Stimulated activated effector memory CD8-positive, alpha-beta T cell treated with anti-CD3 and anti-CD28 coated beads, Interleukin-12 subunit alpha, Interleukin-12 subunit beta, amount 100 ng/mL, for 72 hours (primary cell): ENCODE results near the gene MAGEB16.

Source experiments
- ATAC-seq: fragments of 150-1000 bp; cut with Tn5 transposase; 2 replicates; pipeline ENCODE4 v1.10.0; 2021
- DNase-seq, 2 donors: peaks; one replicate each; pipeline ENCODE4 v3.0.0; 2021 to 2022; ENCODE audit warnings: low spot score in 2 of 2
- H3K27ac Mint-ChIP-seq: one replicate; pipeline ENCODE4 v1.8.0; 2022; ENCODE audit warnings: mild to moderate bottlenecking, mixed read lengths
- H3K36me3 Mint-ChIP-seq: one replicate; pipeline ENCODE4 v1.8.0; 2022; ENCODE audit warnings: mild to moderate bottlenecking, mixed read lengths
- H3K4me1 Mint-ChIP-seq: one replicate; pipeline ENCODE4 v1.8.0; 2022; ENCODE audit warnings: mixed read lengths
- H3K4me3 Mint-ChIP-seq: one replicate; pipeline ENCODE4 v1.8.0; 2022; ENCODE audit warnings: mild to moderate bottlenecking, mixed read lengths
- H3K9me3 Mint-ChIP-seq: one replicate; pipeline ENCODE4 v1.8.0; 2022; ENCODE audit warnings: mixed read lengths

The MAGEB16 gene

GRCh38 chrX:35798042-35798441, at the start of gene MAGEB16:
Gene MAGEB16, plus strand, starts transcription at chrX:35798342. Its CDS starts 3,855 bp downstream, at chrX:35802197.
- Mint-ChIP-seq H3K9me3 (no peaks in the 10 kb centered on the region), H3K4me3 (no peak within 1 kb of the TSS), H3K27ac (no peak within 1 kb of the TSS), H3K36me3 (no peaks in the 10 kb centered on the region), H3K4me1 (no peaks in the 10 kb centered on the region)
- no peak for DNase-seq
- no peak for ATAC-seq

- ATAC-seq = no peak
- no peaks in the 10 kb centered on the region for H3K36me3 Mint-ChIP-seq
Observed at GRCh38 chrX:35773958-35774564, 24.1 kb upstream of the MAGEB16 start.

GRCh38 chrX:35785075-35785474, 13.1 kb upstream of the MAGEB16 start:
- H3K27ac Mint-ChIP-seq = no peak overlapping the region
- ATAC-seq (no peak), DNase-seq (no peak)
- H3K4me3 Mint-ChIP-seq = no peak overlapping the region
- no peaks in the 10 kb centered on the region for H3K36me3 Mint-ChIP-seq
- H3K9me3 Mint-ChIP-seq = no peaks in the 10 kb centered on the region
- H3K4me1 Mint-ChIP-seq = no peaks in the 10 kb centered on the region

More at GRCh38 chrX:35773958-35774564, 24.1 kb upstream of the MAGEB16 start:
- Mint-ChIP-seq H3K4me3 (no peak overlapping the region), H3K9me3 (no peaks in the 10 kb centered on the region), H3K27ac (no peak overlapping the region), H3K4me1 (no peaks in the 10 kb centered on the region)
- DNase-seq = no peak

GRCh38 chrX:35786271-35786670, 11.9 kb upstream of the MAGEB16 start:
- Mint-ChIP-seq H3K9me3 (no peaks in the 10 kb centered on the region), H3K27ac (no peak overlapping the region), H3K36me3 (no peaks in the 10 kb centered on the region), H3K4me3 (no peak overlapping the region), H3K4me1 (no peaks in the 10 kb centered on the region)
- DNase-seq (no peak), ATAC-seq (no peak)

DNA sequence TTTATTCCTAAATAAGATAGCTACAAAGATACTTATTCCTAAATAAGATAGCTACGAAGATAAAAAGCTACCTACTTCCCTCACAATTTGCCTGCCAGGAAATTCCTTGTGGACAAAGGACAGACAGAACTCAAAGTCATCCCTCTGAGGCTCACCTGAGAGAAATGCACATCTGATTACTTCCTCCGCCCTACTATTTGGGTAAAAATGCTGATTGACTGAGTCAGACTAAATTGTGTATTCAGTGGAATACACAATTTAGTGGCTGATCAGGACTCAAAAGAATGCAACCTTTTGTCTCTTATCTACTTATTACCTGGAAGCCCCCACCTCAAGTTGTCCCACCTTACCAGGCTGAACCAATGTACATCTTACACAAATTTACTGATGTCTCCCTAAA, 10.3 kb upstream of the MAGEB16 start:
- ATAC-seq (no peak), DNase-seq (no peak)
- Mint-ChIP-seq H3K36me3 (no peaks in the 10 kb centered on the region), H3K4me1 (no peaks in the 10 kb centered on the region), H3K4me3 (no peak overlapping the region), H3K9me3 (no peaks in the 10 kb centered on the region), H3K27ac (no peak overlapping the region)

- no peaks in the 10 kb centered on the region for H3K4me1 Mint-ChIP-seq
- H3K4me3 Mint-ChIP-seq = no peak overlapping the region
- DNase-seq (no peak), ATAC-seq (no peak)
- no peaks in the 10 kb centered on the region for H3K36me3 Mint-ChIP-seq
- no peaks in the 10 kb centered on the region for H3K9me3 Mint-ChIP-seq
- no peak overlapping the region for H3K27ac Mint-ChIP-seq
Observed at GRCh38 chrX:35800474-35800873, 2.3 kb downstream of the MAGEB16 start.

- Mint-ChIP-seq H3K4me1 (no peaks in the 10 kb centered on the region), H3K27ac (no peak overlapping the region), H3K4me3 (no peak overlapping the region), H3K36me3 (no peaks in the 10 kb centered on the region), H3K9me3 (peaks cover 7% of the 10 kb centered on the region)
- DNase-seq (no peak), ATAC-seq (no peak)
Observed at GRCh38 chrX:35809781-35810180, 11.6 kb downstream of the MAGEB16 start.

GRCh38 chrX:35819241-35819640, 21.1 kb downstream of the MAGEB16 start:
- no peaks in the 10 kb centered on the region for H3K36me3 Mint-ChIP-seq
- no peak for ATAC-seq

GRCh38 chrX:35826503-35826902, 28.4 kb downstream of the MAGEB16 start:
- no peaks in the 10 kb centered on the region for H3K36me3 Mint-ChIP-seq
- DNase-seq (no peak), ATAC-seq (no peak)
- H3K4me3 Mint-ChIP-seq = no peak overlapping the region
- H3K4me1 Mint-ChIP-seq = no peaks in the 10 kb centered on the region
- H3K27ac Mint-ChIP-seq = no peak overlapping the region
- peaks cover 5% of the 10 kb centered on the region for H3K9me3 Mint-ChIP-seq

More at GRCh38 chrX:35819241-35819640, 21.1 kb downstream of the MAGEB16 start:
- H3K4me3 Mint-ChIP-seq = no peak overlapping the region
- H3K27ac Mint-ChIP-seq = no peak overlapping the region
- no peaks in the 10 kb centered on the region for H3K9me3 Mint-ChIP-seq
- no peaks in the 10 kb centered on the region for H3K4me1 Mint-ChIP-seq
- no peak for DNase-seq

DNA sequence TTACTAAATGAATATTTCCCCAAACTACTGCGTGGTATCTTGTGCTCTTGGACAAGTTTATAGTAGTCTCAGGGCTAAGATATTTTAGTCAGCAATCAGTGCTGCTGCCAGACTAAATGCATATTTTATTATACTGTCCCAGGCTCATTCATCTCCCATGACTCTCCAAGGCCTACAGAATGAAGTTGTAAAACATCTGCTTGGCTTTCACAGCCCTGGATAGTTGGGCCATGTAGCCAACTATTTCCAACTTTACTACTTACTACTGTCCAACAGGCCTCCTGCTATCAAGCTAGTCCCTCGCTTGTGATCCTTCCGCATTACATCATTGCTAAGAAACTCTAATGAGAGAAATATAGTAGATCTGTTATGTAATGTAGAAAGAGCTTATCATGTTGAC, 31.4 kb downstream of the MAGEB16 start:
- no peak for DNase-seq
- no peaks in the 10 kb centered on the region for H3K4me1 Mint-ChIP-seq
- H3K27ac Mint-ChIP-seq = no peak overlapping the region
- no peak for ATAC-seq
- H3K4me3 Mint-ChIP-seq = no peak overlapping the region
- peaks cover 11% of the 10 kb centered on the region for H3K9me3 Mint-ChIP-seq
- no peaks in the 10 kb centered on the region for H3K36me3 Mint-ChIP-seq

GRCh38 chrX:35841872-35842271, 43.7 kb downstream of the MAGEB16 start:
- no peak overlapping the region for H3K27ac Mint-ChIP-seq
- H3K4me1 Mint-ChIP-seq = no peaks in the 10 kb centered on the region
- no peak overlapping the region for H3K4me3 Mint-ChIP-seq
- no peaks in the 10 kb centered on the region for H3K36me3 Mint-ChIP-seq
- ATAC-seq (no peak), DNase-seq (no peak)
- peaks cover 5% of the 10 kb centered on the region for H3K9me3 Mint-ChIP-seq

DNA sequence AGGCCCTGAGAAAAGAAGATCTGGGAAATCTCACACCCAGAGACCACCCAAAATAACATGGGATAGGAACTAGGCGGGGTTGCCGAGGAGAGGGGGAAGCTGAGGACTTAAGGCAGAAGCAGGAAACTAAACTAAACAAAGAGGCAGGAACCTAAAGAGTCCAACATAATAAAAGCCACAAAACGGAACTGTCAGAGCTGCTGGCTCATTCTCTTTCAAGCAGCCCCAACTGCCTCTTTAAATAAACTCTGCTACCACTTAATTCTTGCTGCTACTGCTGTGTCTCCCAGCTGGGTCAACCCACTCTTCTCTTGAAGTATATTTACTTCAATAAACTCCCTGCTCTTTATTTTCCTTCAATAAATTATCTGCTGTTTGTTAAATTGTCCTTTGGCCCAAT, 44.5 kb downstream of the MAGEB16 start:
- no peaks in the 10 kb centered on the region for H3K36me3 Mint-ChIP-seq

DNA sequence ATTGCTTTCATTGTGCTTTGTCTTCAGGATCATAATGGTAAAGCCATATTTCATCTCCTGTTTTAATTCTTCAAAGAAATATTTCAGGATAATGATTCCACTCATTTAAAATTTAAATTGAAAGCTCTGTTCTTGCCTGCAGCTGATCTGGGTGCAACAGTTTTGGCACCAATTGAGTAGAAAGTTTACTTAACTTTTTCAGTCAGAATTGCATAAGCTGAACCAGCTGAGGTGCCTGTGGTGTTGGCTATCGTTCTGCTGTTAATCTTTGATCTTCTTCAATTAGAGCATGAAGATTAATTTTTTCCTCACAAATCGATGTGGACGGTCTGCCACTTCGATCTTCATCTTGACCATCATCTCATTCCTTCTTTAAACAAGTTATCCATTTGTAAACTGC, 49.6 kb downstream of the MAGEB16 start:
- no peaks in the 10 kb centered on the region for H3K4me1 Mint-ChIP-seq
- H3K4me3 Mint-ChIP-seq = no peak overlapping the region
- H3K36me3 Mint-ChIP-seq = no peaks in the 10 kb centered on the region
- DNase-seq = no peak
- peaks cover 3% of the 10 kb centered on the region for H3K9me3 Mint-ChIP-seq
- no peak for ATAC-seq
- H3K27ac Mint-ChIP-seq = no peak overlapping the region

More for the DNA sequence above, 44.5 kb downstream of the MAGEB16 start:
- no peak overlapping the region for H3K27ac Mint-ChIP-seq
- peaks cover 5% of the 10 kb centered on the region for H3K9me3 Mint-ChIP-seq
- no peaks in the 10 kb centered on the region for H3K4me1 Mint-ChIP-seq
- H3K4me3 Mint-ChIP-seq = no peak overlapping the region
- ATAC-seq = no peak
- no peak for DNase-seq
